H9 (cell line): ENCODE data around the gene S100A7. TPM values are rescaled to one million over a fixed set of nuclear protein-coding genes. Genes with fewer than 3 reads are reported as not detected.

Source experiments
- DNase-seq: peaks from one replicate; pipeline ENCODE4 v3.0.0-alpha.2; 2017
- H2AFZ ChIP-seq: one replicate; pipeline ENCODE4 v1.6.1; 2013; ENCODE audit warnings: mild to moderate bottlenecking, low read length, control low read depth, moderate library complexity
- H2AK5ac ChIP-seq: 2 replicates; pipeline ENCODE4 v1.6.1; 2013; ENCODE audit warnings: low read length, control low read depth, mixed read lengths; ENCODE audit not compliant: insufficient read length
- H2BK120ac ChIP-seq: one replicate; pipeline ENCODE4 v1.6.1; 2013; ENCODE audit warnings: low read depth, mild to moderate bottlenecking, low read length, control low read depth, inconsistent platforms; ENCODE audit not compliant: poor library complexity, severe bottlenecking
- H2BK12ac ChIP-seq: 2 replicates; pipeline ENCODE4 v1.6.1; 2013; ENCODE audit warnings: low read length, control low read depth, mixed read lengths, low read depth; ENCODE audit not compliant: insufficient read length
- H2BK15ac ChIP-seq: 2 replicates; pipeline ENCODE4 v1.6.1; 2013; ENCODE audit warnings: low read depth, low read length, control low read depth
- H2BK20ac ChIP-seq: one replicate; pipeline ENCODE4 v1.6.1; 2013; ENCODE audit warnings: low read depth, mild to moderate bottlenecking, low read length, control low read depth, inconsistent platforms; ENCODE audit not compliant: poor library complexity, severe bottlenecking
- H2BK5ac ChIP-seq: 2 replicates; pipeline ENCODE4 v1.6.1; 2013; ENCODE audit warnings: low read length, control low read depth, mixed read lengths; ENCODE audit not compliant: insufficient read length
- H3K14ac ChIP-seq: 2 replicates; pipeline ENCODE4 v1.6.1; 2013; ENCODE audit warnings: low read length, control low read depth; ENCODE audit not compliant: insufficient read depth
- H3K18ac ChIP-seq: 2 replicates; pipeline ENCODE4 v1.6.1; 2013; ENCODE audit warnings: low read depth, mild to moderate bottlenecking, mixed read lengths, low read length, control low read depth; ENCODE audit not compliant: insufficient read length
- H3K23ac ChIP-seq: 2 replicates; pipeline ENCODE4 v1.6.1; 2013; ENCODE audit warnings: low read length, control low read depth, mixed read lengths, low read depth; ENCODE audit not compliant: insufficient read length
- H3K23me2 ChIP-seq: 2 replicates; pipeline ENCODE4 v1.6.1; 2013; ENCODE audit warnings: low read depth, mild to moderate bottlenecking, mixed read lengths, low read length, control low read depth; ENCODE audit not compliant: insufficient read length, poor library complexity, severe bottlenecking
- H3K27ac ChIP-seq: 2 replicates; pipeline ENCODE4 v1.5.1; 2013; ENCODE audit warnings: low read length, control low read depth, mixed read lengths, low read depth; ENCODE audit not compliant: insufficient read length
- H3K27me3 ChIP-seq: 2 replicates; pipeline ENCODE4 v1.6.1; 2013; ENCODE audit warnings: low read length, control low read depth, inconsistent platforms; ENCODE audit not compliant: insufficient read depth
- H3K4ac ChIP-seq: 2 replicates; pipeline ENCODE4 v1.6.1; 2013; ENCODE audit warnings: low read depth, mild to moderate bottlenecking, control low read depth, inconsistent platforms, low read length, moderate library complexity
- H3K4me1 ChIP-seq: 2 replicates; pipeline ENCODE4 v1.6.1; 2013; ENCODE audit warnings: low read length, control low read depth, inconsistent platforms; ENCODE audit not compliant: insufficient read depth
- H3K4me2 ChIP-seq: 2 replicates; pipeline ENCODE4 v1.6.1; 2013; ENCODE audit warnings: low read length, control low read depth, mixed read lengths; ENCODE audit not compliant: insufficient read length, insufficient read depth
- H3K56ac ChIP-seq: 2 replicates; pipeline ENCODE4 v1.6.1; 2013; ENCODE audit warnings: low read depth, mild to moderate bottlenecking, mixed read lengths, low read length, control low read depth; ENCODE audit not compliant: insufficient read length
- H3K79me1 ChIP-seq: 2 replicates; pipeline ENCODE4 v1.6.1; 2013; ENCODE audit warnings: low read depth, mild to moderate bottlenecking, moderate library complexity, low read length, control low read depth, inconsistent platforms; ENCODE audit not compliant: insufficient read depth, poor library complexity, severe bottlenecking
- H3K79me2 ChIP-seq: 2 replicates; pipeline ENCODE4 v1.6.1; 2013; ENCODE audit warnings: low read length, control low read depth, inconsistent platforms; ENCODE audit not compliant: insufficient read depth
- H3K9ac ChIP-seq: 2 replicates; pipeline ENCODE4 v1.6.1; 2013; ENCODE audit warnings: low read length, control low read depth, mixed read lengths; ENCODE audit not compliant: insufficient read length; ENCODE audit errors: extremely low read depth
- H3K9me3 ChIP-seq: one replicate; pipeline ENCODE4 v1.6.1; 2013; ENCODE audit warnings: low read depth, low read length, inconsistent platforms; ENCODE audit not compliant: control insufficient read depth
- H3T11ph ChIP-seq: one replicate; pipeline ENCODE4 v1.6.1; 2013; ENCODE audit warnings: mild to moderate bottlenecking, low read length, control low read depth, inconsistent platforms
- H4K20me1 ChIP-seq: one replicate; pipeline ENCODE4 v1.6.1; 2013; ENCODE audit not compliant: control insufficient read depth, insufficient read length, insufficient read depth
- H4K5ac ChIP-seq: 2 replicates; pipeline ENCODE4 v1.6.1; 2013; ENCODE audit warnings: low read depth, mild to moderate bottlenecking, mixed read lengths, low read length, control low read depth; ENCODE audit not compliant: insufficient read length
- H4K8ac ChIP-seq: replicated peaks from 2 replicates; pipeline ENCODE4 v1.6.1; 2013; ENCODE audit warnings: low read length, control low read depth, mixed read lengths, low read depth; ENCODE audit not compliant: insufficient read length
- H4K91ac ChIP-seq: 2 replicates; pipeline ENCODE4 v1.6.1; 2013; ENCODE audit warnings: low read depth, mild to moderate bottlenecking, moderate library complexity, mixed read lengths, low read length, control low read depth; ENCODE audit not compliant: insufficient read length
- H3K27ac Mint-ChIP-seq, 3 experiments: 2 replicates in 2 of 3; 3 replicates in 1 of 3; pipeline ENCODE4 v1.8.0; 2020 to 2021; ENCODE audit warnings: mixed read lengths in 3 of 3, mild to moderate bottlenecking in 1 of 3, moderate library complexity in 1 of 3
- H3K27me3 Mint-ChIP-seq: 2 replicates; pipeline ENCODE4 v1.8.0; 2021; ENCODE audit warnings: low read depth, mild to moderate bottlenecking, moderate library complexity, mixed read lengths
- H3K36me3 Mint-ChIP-seq, 3 experiments: 2 replicates in 2 of 3; 3 replicates in 1 of 3; pipeline ENCODE4 v1.8.0; 2020 to 2021; ENCODE audit warnings: low read depth in 3 of 3, mixed read lengths in 3 of 3; ENCODE audit not compliant: insufficient read depth in 1 of 3
- H3K4me1 Mint-ChIP-seq, 2 experiments: 2 replicates each; pipeline ENCODE4 v1.8.0; 2020; ENCODE audit warnings: mixed read lengths in 2 of 2
- H3K4me3 Mint-ChIP-seq, 2 experiments: 2 replicates in 1 of 2; 3 replicates in 1 of 2; pipeline ENCODE4 v1.8.0; 2020 to 2021; ENCODE audit warnings: mild to moderate bottlenecking in 2 of 2, mixed read lengths in 2 of 2, moderate library complexity in 1 of 2
- H3K9me3 Mint-ChIP-seq, 2 experiments: 2 replicates in 1 of 2; 3 replicates in 1 of 2; pipeline ENCODE4 v1.8.0; 2020; ENCODE audit warnings: mild to moderate bottlenecking in 2 of 2, mixed read lengths in 2 of 2, moderate library complexity in 1 of 2
- CTCF ChIP-seq: fragments of 200-600 bp; sonication (generic); conservative IDR thresholded peaks from 3 replicates; pipeline ENCODE4 v1.8.0; 2021; ENCODE audit warnings: antibody characterized with exemption, mild to moderate bottlenecking
- WGBS: extraction: QIAGEN DNeasy Blood & Tissue Kit; methylation state at CpG from one replicate; pipeline ENCODE4 v1.1.7; 2013; ENCODE audit warnings: missing lambda C conversion rate, low lambda C conversion rate, mixed read lengths; ENCODE audit not compliant: insufficient read length; ENCODE audit errors: extremely low coverage; 5-methylcytosine and 5-hydroxymethylcytosine counted together
- total RNA-seq: library from RNA; stranded (reverse); gene quantifications from 2 replicates; pipeline ENCODE4 v1.2.1, GENCODE V29; 2021

Gene S100A7
- total RNA-seq, 1 experiment from 2014 or later: not detected

GRCh38 chr1:153485863-153486262 lies 25.4 kb upstream of the S100A7 start:
- no peak overlapping the region for H3K56ac ChIP-seq
- H4K5ac ChIP-seq: no peak overlapping the region
- no peak overlapping the region for H3K27ac Mint-ChIP-seq
- no peak overlapping the region for H3K4me3 Mint-ChIP-seq
- H2BK20ac ChIP-seq: no peak overlapping the region
- no peak overlapping the region for H4K91ac ChIP-seq
- H2AFZ ChIP-seq: no peak overlapping the region
- no peak overlapping the region for H2AK5ac ChIP-seq
- no peaks in the 10 kb centered on the region for H3K36me3 Mint-ChIP-seq
- H3K23me2 ChIP-seq: no peaks in the 10 kb centered on the region
- H3K4me1 ChIP-seq: peaks cover 2% of the 10 kb centered on the region; the same call in 1 of the 2 replicates
- H3K27me3 Mint-ChIP-seq: no peaks in the 10 kb centered on the region; the same call in 1 of the 2 replicates
- H2BK15ac ChIP-seq: no peak overlapping the region
- H3K27me3 ChIP-seq: no peaks in the 10 kb centered on the region
- DNase-seq: no peak
- peaks cover 14 to 25% of the 10 kb centered on the region in 2 experiments for H3K4me1 Mint-ChIP-seq
- H2BK12ac ChIP-seq: no peak overlapping the region
- TF ChIP-seq CTCF: no peak
- H2BK5ac ChIP-seq: no peak overlapping the region
- no peak overlapping the region for H3K4ac ChIP-seq
- WGBS: no CpG with 5 or more reads among the region's 2 CpGs
- H4K20me1 ChIP-seq: no peaks in the 10 kb centered on the region
- H3K9me3 Mint-ChIP-seq: no peaks in the 10 kb centered on the region
- no peak overlapping the region for H3K4me2 ChIP-seq
- H3K79me2 ChIP-seq: no peaks in the 10 kb centered on the region
- no peak overlapping the region for H3T11ph ChIP-seq
- H4K8ac ChIP-seq: no peak overlapping the region
- H3K27ac ChIP-seq: no peak overlapping the region
- no peak overlapping the region for H3K14ac ChIP-seq
- no peaks in the 10 kb centered on the region for H3K79me1 ChIP-seq
- H3K9ac ChIP-seq: no peak overlapping the region
- no peak overlapping the region for H2BK120ac ChIP-seq
- H3K18ac ChIP-seq: no peak overlapping the region
- H3K9me3 ChIP-seq: no peaks in the 10 kb centered on the region
- no peak overlapping the region for H3K23ac ChIP-seq
